ENCODE measurements around the gene KIAA1328.

DNA sequence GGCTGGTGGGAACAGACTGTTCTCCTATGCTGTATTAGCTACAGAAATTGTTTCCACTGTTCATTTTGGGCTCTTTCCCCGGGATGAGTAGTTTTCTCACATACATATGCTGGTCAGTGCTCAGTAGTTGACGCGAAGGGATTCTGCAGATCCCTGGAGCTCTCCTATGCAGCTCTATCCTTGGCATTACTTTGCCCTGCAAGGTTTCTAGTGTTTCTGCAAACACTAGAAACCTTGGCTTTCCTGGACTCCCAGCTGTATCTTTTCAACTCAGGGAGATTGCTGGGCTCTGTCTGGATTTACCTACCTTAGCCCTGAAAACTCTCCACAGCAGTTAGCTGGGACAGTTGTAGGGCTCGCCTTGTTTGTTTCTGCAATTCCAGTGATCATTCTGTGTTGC is 10.9 kb downstream of the KIAA1328 start:
- TF ChIP-seq CTCF (IDR thresholded peaks at IDR 0.05; ENCODE audit: extremely low read depth in 1 of 2, insufficient read depth in 1 of 2, low read depth in 1 of 2, low read length in 2 of 2) (no peak), JUN (IDR thresholded peaks at IDR 0.05; ENCODE audit: borderline replicate concordance, insufficient read depth, insufficient read length, low read depth) (no peak), POLR2A (IDR thresholded peaks at IDR 0.05; ENCODE audit: low read depth, low read length) (no peak)
